Fibroblast of skin of scalp (primary cell): ENCODE results near the gene IL4R. TPM values are rescaled to one million over a fixed set of nuclear protein-coding genes. Genes with fewer than 3 reads are reported as not detected.
"Not testable (repeated sequence)": the region's sequence is repeated elsewhere in the genome, so short reads cannot be mapped to it uniquely, and the experiment has no call there.

ENCODE experiments used
- DNase-seq: peaks from one replicate; pipeline ENCODE4 v3.0.0-alpha.2; 2013
- polyA plus RNA-seq, 2 experiments: library from polyadenylated mRNA; unstranded; fragments of 120-200 nt; gene quantifications; one replicate each; pipeline ENCODE4 v1.2.1, GENCODE V29; 2013; ENCODE audit not compliant: insufficient read length in 2 of 2

The IL4R gene
- polyA plus RNA-seq (2013, experiment 1 of 2; ENCODE audit: insufficient read length): 31.0 TPM
- 28.4 TPM for polyA plus RNA-seq (2013, experiment 2 of 2; ENCODE audit: insufficient read length)

DNA sequence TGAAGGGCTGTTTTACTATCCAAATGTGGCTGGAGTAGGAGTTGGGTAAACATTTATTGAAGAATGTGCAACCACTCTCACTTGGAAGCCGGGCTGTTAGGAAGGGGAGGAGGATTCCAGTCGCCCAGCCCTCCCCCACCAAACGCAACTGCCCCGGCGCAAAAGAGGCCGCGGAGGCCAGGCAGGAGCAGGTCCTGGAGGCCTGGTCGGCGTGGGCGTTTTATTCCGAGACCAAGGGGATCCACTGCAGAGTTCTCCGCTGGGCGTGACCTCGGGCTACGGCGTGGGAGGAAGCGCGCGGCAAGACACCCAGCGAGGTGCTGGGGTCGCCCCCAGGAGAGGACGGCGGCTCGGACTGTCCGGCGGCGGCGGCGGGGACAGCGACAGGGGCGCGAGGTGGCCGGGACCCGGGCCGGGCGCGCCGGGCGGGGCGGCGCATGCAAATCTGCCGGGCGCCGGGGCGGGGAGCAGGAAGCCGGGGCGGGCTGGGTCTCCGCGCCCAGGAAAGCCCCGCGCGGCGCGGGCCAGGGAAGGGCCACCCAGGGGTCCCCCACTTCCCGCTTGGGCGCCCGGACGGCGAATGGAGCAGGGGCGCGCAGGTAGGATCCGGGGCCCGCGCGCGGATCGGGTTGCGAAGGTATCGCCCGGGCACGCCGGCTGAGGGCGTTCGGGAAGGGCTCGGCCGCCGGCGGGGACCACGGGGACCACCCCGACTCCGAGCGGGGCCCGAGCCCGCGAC lies at the start of gene IL4R:
IL4R (plus strand) TSS at position 553 of the 739 bp plus-strand sequence. CDS start 26,230 bp downstream, outside the sequence.
- peak; percentile 62 for DNase-seq

DNA sequence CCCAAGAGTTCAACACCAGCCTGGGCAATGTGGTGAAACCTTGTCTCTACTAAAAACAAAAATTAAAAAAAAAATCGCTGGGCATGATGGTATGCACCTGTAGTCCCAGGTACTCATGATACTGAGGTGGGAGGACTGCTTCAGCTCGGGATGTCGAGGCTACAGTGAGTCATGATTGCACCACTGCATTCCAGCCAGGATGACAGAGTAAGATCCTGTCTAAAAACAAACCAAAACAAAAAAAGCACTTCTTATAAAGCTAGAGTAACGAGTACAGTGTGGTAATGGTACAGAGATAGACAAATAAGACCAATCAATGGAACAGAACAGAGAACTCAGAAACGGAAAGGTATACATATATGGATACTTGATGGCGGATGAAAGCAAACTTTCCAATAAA lies 49.6 kb upstream of the IL4R start:
- DNase-seq: peak; percentile 56

DNA sequence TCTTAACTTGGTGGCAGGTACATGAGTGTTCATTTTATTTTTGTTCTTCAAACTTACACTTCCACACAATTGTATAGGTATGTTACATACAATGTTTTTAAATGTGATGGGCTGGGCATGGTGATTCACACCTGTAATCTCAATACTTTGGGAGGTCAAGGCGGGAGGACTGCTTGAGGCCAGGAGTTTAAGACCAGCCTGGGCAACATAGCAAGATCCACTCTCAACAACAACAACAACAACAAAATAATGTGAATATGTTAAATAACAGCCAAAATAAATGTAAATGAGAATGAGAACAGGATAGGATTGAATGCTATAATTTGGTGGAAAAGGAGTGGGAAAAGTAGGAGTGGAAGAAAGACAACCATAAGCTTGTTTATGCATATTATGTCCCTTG lies 47.8 kb upstream of the IL4R start:
- DNase-seq: no peak

DNA sequence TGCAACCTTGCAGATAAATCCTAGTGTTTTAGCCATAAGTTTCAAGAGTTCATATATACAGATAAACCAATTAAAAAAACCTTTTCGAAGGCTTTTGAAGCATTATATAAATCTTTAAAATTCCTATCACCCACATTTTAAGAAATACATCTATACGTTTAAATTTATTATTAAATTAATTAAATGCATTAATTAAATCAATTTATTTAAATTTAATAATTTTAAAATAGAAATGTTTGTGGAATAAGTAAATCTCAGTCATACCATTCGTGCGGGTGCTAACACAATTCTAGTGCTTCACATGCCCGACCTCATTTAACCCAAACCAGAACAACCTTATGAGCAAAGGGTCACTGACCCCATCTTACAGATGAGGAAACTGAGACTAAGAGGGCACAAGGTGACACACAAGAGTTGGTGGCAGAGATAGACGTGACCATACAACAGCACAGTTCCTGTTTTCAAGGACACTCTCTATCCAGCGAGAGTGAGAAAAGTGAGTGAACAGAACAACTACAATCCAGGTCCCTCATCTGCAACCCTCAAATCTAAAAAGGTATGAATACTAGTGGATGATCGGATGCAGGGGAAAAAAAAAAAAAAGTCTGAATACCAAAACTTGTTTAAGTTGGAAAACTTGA lies 46.6 kb upstream of the IL4R start:
- DNase-seq: no peak

DNA sequence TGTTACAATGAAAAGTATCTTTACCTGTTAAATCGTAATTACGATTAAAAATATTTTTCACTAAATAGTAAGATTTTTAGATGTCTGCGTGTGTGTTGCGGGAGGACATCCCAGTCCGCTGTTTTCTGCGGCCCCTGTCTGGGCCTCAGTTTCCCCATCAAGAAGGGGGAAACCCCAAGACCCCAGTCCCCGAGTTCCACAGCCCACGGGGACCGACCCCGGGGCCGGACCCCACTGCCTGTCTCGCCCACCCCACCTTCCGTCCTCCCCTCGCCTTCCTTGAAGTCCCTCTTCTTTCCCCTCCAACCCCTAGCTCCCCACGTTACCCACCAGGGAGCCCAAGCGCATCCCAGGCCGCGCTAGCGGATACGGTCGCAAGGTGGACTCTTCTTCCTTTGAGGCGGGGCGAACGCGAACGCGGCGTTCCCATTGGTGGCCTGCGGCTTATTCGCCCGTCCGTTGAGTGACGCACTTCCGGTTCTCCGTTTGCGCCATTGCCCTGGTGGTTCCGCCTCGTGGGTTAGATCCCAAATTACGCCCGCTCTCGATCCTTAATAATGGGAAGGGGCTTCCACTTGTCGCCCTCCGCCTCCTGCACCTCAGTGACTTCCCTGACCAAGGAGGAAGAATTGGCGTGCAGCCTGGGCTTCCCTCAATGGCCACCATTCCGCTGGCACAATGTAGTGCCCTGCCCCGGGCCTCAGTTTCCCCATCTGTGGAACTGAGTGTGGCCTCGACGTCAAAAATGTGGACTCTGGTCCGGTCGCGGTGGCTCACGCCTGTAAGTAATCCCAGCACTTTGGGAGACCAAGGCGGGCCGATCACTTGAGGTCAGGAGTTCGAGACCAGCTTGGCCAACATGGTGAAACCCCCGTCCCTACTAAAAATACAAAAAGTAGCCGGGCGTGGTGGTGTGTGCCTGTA lies 45.1 kb upstream of the IL4R start, which contains the start of gene NSMCE1:
NSMCE1 (minus strand) TSS at position 397 of the 924 bp plus-strand sequence. CDS start 11,202 bp downstream, outside the sequence.
- DNase-seq: peak; percentile 96

DNA sequence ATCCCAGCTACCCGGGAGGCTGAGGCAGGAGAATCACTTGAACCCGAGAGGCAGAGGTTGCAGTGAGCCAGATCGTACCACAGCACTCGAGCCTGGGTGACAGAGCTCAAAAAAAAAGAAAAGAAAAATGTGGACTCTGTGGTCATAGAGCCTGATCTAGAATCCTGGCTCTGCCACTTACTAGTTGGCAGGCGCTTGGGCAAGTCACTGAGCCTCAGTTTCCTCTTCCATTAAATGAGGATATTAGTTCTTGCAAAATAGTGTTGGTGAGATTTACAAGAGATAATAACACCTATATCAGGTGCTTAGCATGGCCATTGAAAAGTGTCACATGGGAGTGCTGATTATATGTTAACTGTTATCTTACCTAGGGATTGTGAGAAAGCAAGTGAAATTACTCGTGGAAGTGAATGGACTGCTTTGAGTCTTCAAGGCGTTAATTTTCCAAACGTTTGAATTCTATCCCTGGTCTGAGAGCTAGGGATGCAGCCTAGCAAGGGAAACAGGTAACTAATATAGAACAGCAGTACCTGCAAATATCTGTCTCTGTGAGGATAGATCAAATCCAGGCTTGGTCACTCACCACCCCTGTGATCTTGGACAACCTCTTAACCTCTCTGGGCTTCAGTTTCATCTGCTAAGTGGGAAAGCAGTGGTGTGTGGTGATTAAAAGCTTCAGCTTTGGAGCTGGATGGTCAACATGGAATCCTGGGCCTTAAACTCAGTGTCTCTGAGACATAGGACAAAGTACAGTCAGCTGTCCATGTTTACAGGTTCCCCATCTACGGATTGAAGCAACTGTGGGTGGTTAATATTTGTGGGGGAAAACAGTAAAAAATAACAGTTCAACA lies 44.2 kb upstream of the IL4R start:
- no peak for DNase-seq

DNA sequence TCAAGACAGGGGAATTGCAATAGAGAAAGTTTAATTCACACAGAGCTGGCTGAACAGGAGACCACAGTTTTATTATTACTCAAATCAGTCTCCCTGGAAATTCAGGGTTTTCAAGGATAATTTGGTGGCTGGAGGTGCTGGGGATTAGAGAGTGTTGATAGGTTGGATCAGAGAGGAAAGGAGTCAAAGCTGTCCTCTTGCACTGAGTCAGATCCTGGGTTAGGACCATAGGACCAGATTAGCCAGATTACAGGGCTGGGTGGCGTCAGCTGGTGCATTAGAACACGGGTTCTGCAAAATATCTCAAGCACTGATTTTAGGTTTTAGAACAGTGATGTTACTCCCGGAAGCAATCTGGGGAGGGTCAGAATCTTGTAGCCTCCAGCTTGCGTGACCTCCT lies 43.4 kb upstream of the IL4R start:
- no peak for DNase-seq

DNA sequence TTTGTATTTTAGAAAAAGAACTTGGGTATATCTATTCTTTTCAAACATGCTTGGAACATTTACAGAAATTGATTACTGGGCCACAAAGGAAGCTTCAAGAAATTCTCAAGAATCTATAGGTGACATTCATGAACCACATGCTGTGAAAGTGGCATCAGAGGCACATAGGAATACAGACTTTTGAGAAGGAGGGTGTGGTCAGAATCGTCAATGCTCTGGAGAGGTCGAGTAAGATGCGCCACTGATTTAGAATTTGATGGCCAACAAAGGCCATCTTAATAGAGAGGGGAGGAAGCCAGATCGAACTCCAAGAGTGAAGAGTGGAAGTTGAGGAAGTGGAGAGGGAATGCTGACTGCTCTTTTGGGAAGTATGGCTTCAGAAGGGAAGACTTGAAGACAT lies 41.7 kb upstream of the IL4R start:
- no peak for DNase-seq

DNA sequence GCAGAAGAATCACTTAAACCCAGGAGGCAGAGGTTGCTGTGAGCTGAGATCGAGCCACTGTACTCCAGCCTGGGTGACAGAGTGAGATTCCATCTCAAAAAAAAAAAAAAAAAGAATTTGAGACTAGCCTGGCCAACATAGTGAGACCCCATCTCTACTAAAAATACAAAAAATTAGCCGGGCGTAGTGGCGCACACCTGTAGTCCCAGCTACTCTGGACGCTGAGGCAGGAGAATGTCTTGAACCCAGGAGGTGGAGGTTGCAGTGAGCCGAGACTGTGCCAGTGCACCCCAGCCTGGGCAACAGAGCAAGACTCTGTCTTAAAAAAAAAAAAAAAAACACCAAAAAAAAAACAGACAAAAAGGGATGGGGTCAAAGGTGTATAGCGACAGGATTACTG lies 41.1 kb upstream of the IL4R start:
- not testable (repeated sequence) for DNase-seq

DNA sequence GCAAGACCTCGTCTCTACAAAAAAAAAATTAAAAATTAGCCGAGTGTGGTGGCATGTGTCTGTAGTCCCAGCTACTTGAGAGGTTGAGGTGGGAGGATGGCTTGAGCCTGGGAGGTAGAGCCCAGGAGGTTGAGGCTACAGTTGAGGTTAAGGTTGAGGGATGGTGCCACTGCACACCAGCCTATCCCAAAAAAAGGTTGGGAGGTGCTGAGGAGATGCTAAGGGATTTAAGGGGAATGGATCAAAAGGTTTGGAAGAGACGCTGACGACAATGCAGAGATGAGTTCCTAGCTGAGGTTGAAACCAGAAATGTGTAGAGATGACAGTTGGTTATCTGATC lies 40.5 kb upstream of the IL4R start:
- no peak for DNase-seq

DNA sequence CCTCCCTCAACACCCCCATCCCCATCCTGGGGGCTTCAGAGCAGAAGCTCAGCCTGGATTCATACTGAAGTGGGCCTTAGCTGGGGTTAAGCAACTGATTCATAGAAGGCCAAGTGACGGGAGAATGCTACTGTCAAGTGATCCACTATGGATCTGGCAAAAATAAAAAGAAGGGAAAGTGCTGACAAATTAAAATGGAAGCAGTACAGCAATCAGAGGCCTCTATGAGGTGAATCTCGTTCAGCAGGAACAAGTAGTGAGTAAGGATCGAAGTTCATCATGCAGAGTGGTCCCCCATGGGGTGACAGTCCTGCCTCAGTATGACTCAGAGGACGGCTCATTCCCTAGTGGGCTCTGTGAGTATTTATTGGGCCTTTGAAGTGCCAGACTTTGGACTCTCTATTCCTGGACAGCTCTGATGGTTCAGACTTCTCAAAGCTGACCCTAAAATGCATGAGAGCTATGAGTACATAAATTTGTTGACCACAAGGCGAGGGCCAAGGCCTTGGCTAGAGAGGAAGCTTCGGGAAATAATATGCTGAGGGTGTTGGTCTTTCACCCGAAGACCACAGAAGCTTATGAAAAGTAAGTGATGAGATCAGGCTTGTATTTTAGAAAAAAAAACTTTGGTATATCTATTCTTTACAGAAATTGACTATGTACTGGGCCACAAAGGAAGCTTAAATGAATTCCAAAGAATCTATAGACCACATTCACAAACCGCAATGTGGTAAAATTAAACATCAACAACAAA lies 39.9 kb upstream of the IL4R start:
- peak; percentile 48 for DNase-seq

DNA sequence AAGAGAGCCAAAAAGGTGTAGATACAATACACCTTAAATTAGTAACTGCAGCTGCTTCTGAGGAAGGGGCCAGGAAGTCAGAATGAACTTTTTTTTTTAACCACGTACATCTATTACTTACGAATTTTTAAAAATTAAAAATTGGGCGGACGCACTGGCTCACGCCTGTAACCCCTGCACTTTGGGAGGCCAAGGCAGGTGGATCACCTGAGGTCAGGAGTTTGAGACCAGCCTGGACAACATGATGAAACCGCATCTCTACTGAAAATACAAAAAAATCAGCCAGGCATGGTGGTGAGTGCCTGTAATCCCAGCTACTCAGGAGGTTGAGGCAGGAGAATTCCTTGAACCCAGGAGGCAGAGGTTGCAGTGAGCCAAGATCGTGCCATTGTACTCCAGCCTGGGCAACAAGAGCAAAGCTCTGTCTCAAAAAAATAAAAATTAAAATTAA lies 39.3 kb upstream of the IL4R start:
- not testable (repeated sequence) for DNase-seq

DNA sequence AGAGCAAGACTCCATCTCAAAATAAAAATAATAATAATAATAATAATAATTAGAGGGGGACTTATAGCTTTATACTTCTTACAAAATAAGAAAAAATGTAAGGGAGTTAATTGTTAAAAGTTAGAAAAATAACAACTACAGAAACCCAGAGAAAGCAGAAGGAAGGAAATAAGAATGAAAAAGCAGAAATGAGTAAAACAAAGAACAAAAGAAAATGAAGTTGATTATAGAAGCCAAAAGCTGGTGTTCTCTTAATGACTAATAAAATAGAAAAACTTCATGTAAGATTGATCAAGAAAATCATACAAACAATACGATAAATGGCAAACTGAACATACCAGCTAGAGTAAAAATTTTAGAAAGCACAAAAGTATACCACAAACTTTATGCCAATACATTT lies 38.4 kb upstream of the IL4R start:
- no peak for DNase-seq

DNA sequence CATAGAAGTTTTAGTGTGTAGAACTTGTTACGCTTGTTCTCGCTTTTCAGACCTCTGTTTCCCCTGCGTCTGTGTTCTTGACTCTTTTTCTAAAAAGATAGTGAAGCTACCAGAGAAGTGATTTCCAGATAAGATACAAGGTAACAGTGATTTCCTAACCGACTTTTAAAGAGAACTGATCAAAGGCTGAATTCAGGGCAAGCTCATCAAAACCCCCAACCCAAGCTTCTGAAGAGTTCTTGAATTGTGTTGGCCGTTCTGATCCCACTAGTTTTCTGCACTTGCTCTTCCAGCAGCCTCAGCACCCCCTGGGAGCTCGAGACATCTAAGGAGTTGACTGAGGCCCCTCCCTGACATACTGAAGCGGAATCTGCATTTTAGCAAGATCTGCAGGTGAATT lies 32.5 kb upstream of the IL4R start:
- DNase-seq: no peak

DNA sequence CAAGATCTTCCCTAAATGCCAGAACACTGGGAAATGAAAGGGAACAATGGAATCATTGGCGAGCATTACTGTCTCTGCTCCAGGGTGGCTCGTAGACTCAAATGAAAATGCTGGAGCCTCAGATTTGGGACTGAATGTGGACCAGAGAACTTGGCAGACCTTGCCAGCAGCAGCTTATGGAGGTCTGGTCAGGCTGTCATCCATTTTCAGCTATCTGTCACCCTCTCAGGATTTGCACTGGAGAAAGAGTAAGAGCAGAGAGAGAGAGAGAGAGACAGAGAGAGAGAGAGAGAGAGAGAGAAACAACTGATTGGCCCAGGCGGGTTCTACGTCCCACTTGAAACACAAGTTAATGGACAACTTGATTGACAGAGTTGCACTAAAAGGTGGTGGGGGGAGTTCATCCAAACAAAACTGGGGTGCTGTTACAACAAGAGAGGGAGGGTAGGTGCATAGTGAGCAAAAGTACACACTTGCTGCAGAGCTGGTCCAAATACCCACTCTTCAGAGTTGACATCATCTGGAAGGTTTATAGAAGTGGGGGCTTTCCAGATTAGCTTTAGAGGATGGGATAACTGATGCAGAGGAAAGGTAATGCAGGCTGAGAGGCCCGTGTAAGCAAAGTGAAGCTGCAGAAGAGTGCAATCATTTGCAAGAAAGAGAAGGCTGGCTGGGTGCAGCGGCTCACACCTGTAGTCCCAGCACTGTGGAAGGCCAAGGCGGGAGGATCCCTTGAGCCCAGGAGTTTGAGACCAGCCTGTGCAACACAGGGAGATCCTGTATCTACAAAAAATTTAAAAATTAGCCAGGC lies 28.7 kb upstream of the IL4R start:
- no peak for DNase-seq

DNA sequence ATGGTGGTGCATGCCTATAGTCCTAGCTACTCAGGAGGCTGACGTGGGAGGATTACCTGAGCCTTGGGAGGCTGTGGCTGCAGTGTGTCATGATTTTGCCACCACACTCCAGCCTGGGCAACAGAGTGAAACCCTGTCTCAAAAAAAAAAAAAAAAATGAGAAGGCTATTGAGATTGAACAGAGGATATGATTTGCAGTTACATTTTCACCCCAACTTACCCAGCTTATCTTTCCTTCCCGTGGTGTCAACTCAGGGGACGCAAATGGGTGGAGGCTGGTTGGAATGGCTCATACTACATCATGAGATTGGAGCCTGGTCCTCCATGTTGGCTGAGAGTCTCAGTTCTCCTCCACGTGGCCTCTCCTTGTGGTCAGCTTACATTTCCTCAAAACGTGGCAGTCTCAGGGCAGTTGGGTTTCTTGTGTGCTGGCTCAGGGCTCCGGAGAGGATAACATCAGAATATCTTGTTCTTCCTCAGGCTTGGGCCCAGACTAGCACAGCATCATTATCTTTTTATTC lies 28.0 kb upstream of the IL4R start:
- DNase-seq: no peak

DNA sequence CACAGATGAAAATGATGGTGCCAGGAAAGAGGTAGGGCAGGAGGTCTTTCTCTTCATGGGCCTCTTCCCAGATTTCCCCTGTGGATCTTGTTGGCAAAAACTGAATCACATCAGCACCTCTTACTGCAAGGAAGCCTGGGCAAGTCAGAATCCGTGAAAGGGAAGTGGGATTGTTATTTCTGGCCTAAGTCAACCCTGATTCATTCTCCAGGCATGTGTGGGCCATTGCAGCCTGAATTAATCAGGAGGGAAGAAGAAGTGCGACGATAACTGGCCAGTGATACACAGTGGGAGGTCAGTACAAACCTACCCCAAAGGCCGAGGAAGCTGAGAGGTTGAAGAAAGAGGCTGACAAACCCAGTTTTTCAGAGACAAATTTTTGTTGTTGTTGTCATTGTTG lies 27.3 kb upstream of the IL4R start:
- DNase-seq: peak; percentile 96

DNA sequence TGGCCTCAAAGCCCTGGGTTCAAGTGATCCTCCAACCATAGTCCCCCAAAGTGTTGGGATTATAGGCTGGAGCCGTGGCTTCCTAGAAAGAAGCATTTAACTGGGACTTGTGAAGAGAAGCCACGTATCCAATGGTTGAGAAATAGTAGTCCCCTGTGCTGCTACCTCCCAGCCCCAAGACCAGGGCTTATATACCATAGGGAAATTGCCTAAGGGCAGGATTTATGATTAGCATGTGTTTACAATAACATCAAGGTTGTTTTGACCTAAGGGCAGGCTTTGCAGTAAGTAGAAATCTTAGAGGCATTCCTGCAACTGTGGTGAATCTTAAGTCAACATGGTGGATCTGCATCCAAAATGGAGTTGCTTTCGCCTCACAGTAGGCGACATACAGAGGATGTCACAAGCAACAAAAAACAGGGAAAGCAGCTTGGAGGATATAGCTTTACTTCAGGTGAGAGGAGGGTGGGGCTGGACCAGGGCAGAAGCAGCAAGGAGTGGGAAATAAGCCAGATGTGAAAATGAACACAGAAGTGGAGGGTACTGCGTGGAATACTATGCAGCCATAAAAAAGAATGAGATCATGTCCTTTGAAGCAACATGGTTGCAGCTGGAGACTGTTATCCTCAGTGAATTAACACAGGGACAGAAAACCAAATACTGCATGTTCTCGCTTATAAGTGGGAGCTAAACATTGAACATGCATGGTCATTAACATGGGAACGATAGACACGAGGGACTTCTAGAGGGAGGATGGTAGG lies 26.5 kb upstream of the IL4R start:
- no peak for DNase-seq

DNA sequence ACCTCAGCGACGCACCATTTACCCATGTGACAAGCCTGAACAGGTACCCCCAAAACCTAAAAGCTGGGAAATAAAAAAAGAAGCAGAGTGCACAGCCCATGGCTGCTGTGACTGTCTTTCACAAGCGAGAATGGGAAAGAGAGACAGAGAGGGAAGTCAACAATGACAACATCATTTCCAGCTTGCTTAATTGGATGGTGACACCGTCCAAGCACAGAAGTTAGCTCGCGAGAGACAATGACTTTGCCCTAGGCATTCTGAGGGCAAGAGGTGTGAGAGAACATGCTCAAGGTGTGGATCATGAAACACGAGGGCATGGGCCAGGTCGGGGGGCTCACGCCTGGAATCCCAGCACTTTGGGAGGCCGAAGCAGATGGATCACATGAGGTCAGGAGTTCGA lies 25.9 kb upstream of the IL4R start:
- DNase-seq: no peak
